Measurements from ENCODE around the gene RNF224.

RNF224 gene

DNA sequence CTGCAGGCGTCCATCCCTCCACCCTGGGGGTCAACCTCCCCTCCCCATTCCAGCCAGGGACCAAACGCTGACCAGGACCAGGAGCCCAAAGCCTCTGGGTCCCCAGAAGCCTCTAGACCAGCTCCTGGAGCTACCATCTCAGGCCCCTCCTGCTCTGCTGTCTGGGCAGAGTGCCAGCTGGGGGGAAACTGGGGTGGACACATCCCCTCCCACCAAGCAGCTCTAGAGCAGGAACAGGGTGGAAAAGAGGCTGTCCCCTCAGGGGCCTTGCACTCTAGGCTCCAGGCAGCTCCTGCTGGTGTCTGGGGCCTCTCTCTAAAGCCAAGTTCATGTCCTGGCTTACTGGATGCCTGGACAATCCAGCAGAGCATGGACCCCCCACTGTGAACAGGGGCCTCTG lies 34.4 kb upstream of the RNF224 start:
- no peak for DNase-seq

DNA sequence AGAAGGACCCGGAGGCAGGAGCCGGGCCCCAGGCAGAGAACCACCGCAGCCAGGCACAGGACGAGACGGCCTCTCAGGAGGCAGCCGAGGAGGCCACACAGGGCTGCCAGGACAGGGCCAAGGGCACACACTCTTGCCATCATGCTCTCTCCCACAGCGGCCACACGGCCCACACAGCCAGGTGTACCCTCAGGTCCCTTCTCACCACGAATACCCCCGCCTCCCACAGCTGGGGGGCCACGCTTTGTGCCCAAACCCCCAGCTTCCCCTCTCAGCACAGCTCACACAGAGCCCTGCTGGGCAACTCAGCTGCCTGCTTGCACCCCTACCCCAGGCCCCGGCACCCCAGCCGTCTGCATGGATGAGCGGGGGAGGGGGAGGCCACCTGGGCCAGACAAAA lies 33.5 kb upstream of the RNF224 start:
- no peak for DNase-seq

DNA sequence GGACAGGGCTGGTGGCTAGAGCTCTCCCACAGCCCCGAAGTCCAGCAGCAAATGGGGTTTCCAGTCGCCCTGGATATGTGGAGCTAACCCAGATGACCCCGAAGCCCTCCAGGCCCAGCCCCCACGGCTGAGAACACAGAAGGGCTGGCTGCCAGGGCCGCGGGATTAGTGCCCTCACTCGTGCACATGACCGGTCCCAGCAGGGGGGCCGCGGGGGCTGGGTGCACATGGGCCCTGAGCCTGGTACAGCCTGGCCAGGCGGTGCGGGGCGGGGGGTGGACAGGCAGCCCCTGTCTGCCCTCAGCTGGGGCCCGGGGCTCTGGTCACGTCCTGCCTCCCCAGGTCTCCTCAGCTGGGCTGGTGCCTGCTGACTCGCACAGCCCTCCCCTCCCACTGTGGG lies 32.9 kb upstream of the RNF224 start:
- no peak for DNase-seq

DNA sequence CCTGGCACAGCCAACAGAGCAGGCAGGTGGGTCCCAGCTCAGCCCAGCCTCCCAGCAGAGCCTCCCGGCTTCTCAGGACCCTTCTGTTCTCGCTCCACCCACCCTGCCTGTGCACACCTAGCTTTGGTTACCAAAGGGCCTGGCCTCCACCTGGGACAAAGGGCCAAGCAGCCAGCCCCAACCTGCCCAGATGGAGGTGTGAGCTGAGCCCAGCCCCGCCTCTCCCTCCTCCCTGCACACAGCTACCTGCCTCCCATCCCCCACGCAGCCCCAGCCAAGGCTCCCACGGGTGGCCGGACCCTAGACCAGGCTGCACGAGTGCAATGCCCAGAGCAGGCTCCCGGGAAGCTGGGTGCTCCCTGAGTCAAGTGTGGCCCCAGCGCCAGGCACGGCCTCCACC lies 32.4 kb upstream of the RNF224 start:
- DNase-seq = no peak

DNA sequence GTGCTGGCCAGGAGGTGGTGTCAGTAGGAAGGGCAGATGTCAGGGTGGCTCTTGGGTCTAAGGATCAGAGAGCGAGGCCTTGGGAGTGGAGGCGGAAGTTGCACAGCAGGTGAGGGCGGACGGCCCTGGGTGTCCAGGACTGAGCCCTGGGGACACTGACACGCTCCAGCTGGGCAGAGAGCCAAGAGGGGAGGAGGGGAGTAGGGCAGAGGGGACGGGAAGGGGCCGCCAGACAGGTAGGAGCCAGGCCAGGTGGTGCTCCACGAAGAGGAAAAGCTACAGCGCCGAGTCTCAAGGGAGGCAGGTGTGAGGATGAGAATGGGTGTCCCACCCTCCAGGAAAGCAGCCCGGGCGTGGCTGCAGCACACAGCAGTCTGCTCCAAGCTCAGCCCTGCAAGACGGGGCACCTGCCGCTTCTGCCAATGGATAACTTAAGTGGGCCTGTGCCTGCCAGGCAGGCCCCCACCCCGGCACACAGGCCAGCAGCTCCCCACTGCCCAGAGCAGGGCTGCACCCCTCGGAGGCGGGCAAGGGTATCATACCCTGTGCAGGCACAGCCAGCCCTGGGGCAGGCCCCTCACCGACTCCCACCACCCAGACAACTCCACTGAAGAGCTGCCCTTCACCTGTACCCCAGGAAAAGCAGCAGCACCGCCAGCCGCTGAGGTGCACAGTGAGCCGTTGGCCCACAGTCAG lies 31.6 kb upstream of the RNF224 start:
- DNase-seq = peak; percentile 62

DNA sequence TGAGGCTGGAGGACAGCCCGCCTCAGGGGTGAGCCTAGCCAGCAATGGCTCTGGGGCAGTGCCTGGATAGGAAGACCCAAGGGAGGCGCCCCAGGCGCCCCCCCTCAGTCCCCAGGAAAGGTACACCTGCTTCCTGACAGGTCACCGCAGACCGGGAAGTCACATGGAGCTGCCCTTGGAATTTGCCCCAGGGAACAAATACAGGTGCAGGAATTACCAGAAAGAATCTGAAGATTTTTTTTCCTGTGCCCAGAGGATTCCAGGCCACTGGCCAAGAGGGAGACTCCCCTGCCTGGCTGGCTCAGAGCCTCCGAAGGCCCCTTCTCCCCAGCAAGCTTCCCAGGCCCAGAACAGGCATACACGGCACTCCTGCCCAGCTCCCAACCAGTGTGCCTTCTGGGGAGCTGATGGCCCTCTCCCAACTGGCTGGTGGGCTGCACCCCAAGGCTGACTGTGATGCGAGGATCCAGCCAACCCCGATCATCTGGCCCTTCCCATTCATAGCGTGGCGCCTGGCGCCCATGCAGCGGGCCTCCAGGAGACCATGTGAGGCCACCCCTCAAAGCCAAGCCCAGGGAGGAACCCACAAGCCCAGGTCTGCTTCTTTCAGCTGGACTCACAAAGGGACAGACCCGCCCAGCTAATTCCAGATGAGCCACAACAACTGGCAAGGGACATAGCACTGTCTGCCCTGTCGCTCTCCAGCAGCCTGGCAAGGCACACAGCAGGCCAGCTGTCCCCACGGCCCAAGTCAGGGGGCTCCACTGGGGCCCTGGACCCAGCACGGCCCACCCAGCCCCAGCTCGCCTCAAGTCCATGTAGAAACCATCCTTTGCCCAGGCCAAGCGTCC lies 29.0 kb upstream of the RNF224 start:
- no peak for DNase-seq

DNA sequence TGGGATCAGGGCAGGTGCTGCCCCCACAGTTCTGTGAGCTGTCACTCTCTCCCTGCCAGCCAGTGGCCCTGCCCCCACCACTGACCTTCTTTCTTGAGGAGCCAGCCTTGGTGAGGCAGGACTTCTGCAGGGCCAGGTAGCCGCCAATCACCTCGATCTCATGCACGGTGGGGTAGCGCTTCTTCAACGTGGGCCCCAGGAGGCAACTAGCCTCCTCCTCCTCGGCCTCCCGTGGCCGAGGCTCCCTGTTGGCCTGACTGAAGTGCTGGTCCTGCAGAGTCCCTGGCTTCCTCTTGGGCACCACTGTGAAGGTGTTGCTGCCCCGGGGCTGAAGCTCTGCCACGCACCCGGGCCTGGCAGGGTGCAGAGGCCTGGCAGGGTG lies 28.4 kb upstream of the RNF224 start:
- DNase-seq = no peak

DNA sequence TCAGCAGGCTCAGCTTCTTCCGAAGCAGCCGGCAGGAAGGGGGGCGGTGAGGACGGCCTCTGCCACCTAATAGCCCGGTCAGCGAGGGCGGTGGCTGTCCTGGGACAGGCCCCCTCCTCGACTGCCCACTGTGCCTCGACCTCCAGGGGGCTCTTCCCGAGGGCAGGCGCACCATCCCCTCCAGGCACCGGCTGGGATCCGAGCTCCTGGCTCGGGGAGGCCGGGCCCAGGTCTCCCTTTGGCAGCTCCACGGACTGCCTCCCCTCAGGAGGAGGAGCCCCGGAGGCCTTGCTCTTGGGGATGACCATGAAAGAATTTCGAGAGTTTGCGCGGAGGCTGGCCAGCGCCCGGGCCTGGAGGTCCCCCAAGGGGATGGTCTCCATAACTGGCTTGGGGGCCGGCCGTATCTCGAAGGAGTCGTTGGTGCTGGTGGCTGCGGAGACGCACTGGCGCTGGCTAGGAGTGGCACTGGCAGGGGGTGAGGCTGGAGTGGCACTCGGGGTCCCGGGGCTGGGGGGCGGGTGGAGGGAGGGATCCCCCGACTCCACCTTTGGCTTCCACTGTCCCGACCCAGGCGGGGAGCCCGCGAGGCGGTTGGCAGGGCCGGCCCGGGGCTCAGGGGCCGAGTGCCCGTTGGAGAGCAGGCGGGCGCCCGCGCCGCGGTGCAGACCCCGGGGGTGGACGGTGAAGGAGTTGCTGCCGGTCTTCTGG lies 27.7 kb upstream of the RNF224 start:
- DNase-seq = no peak

DNA sequence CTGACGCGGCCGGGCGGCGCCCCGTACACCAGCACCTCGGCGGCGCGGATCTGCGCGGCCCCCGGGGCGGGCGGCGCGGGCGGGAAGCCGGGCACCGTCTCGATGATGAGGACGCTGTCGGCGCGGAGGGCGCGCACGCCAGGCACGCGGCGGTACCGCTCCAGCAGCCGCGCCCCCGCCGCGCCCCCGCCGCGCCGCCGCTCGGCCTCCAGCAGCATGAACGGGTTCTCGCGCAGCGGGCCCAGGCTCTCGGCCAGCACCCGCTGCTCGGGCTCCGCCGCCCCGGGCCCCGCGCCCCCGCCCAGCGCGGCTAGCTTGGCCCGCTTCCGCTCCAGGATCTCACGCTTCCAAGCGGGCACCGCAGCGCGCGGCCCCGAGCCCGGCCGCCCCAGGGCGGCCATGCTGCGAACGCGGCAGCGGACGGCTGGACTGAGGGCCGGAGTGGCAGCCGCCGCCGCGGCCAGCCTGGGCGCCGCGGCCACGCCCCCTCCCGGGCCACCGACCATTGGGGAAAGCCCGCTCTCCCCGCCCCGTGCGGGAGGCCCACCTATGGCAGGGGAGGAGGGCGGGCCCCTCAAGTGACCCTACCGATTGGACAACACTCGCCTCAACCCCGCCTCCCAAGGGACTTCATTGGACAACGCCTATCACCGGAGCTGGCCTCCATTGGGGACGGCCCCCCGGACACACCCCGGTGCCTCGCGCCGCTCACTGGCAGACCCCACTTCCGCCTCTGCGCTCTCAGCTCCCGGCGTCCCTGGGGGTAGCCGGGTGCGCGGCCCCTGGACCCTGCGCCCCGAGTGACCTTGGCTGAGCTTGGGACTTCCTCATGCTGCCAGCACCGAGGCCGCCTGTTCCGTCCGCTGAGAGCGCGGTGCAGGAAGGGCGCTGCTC lies 26.7 kb upstream of the RNF224 start, which contains the start of gene TPRN:
TSS of gene TPRN (minus strand) at position 431 of the 894 bp plus-strand sequence. CDS start at position 401, 30 bp downstream.
- peak; percentile 82 for DNase-seq

DNA sequence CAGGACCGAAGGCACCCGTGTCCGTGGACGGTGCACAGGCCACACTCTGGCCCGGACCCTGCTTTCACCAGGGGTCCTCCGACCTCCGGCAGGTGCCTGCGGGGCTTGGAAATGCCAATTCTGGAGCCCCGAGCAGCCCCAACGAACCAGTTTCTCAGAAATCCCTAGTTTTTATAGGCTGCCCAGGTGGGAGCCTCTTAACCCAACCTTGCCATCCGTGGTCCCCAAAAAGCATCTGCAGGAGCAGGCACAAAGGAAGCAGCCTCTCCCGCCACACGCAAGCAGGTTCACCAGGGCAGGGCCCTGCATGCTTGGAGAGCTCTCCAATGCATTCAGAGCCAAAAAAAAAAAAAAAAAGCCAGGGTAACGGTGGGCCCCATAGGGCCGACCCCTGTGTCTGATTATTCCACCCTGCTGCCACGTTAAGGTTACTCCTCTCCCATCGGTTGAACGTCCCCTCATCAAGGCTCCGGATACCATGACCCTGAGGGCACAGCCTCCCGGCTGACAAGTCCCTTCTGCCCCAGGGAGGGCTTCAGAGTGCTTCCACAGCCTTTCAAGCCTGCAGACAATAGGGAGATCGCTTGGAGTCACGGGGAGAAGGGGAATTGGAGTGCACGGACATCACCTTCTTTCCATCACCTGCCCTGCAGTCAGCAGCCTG lies 26.0 kb upstream of the RNF224 start:
- DNase-seq = no peak

DNA sequence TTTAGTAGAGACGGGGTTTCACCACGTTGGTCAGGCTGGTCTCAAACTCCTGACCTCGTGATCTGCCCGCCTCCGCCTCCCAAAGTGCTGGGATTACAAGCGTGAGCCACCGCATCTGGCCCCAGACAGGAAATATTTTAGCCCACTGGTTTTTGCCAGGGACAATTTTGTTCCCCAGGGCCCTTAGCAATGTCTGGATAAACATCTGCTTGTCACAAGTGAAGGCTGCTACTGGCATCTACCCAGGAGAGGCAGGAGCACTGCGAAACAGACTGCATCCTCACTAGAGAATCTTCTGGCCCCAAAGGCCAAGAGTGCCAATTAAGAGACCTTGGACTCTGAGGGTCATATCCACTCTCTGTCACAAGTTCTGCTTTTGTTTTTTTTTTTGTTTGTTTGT lies 24.3 kb upstream of the RNF224 start:
- no peak for DNase-seq

DNA sequence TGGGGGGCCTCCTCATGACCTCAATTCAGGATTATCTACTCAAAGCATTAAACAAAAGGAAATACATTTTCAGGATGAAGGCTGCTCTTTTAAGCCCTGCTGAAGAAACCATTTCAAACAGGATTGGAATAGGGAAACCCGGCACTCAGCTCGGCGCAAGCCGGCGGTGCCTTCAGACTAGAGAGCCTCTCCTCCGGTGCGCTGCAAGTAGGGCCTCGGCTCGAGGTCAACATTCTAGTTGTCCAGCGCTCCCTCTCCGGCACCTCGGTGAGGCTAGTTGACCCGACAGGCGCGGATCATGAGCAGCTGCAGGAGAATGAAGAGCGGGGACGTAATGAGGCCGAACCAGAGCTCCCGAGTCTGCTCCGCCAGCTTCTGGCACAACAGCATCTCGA lies 22.6 kb upstream of the RNF224 start:
- DNase-seq = no peak

DNA sequence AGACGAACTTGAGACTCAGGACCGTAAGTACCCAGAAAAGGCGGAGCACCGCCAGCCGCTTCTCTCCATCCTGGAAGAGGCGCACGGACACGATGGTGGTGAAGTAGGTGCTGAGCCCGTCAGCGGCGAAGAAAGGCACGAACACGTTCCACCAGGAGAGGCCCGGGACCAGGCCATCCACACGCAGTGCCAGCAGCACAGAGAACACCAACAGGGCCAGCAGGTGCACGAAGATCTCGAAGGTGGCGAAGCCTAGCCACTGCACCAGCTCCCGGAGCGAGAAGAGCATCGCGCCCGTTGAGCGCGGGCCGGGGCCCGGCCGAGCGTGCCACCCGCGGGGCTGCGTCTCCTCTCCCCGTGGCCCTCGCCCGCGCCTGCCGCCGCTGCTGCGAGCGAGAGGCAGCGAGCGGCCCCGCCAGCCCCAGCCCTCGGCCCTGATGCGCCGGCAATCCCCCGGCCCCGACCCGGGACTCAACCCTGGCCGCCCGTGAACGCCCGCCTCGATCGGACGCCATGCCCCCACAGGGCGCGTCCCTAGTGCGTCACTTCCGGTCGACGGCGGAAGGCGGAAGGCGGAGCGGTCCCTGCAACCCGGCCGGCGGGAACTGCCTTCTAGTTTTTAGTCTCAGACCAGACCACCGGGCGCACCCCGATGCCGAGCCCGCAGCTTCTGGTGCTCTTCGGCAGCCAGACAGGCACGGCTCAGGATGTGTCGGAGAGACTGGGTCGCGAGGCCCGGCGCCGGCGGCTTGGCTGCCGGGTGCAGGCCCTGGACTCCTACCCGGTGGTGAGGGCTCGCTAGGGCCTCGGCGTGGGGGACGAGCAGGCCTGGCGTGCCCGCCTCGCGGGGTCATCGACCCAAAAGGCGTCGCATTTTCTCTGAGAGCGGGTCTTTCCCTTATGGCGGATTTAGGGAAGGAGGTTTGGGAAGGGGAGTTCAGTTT lies 21.9 kb upstream of the RNF224 start, which contains the start of the genes NDOR1 and TMEM203:
TSS of gene NDOR1 (plus strand) at position 575 of the 944 bp plus-strand sequence. CDS start at position 653, 78 bp downstream.
TSS of gene TMEM203 (minus strand) at position 523 of the 944 bp plus-strand sequence. CDS start at position 289, 234 bp downstream.
- no peak for DNase-seq

DNA sequence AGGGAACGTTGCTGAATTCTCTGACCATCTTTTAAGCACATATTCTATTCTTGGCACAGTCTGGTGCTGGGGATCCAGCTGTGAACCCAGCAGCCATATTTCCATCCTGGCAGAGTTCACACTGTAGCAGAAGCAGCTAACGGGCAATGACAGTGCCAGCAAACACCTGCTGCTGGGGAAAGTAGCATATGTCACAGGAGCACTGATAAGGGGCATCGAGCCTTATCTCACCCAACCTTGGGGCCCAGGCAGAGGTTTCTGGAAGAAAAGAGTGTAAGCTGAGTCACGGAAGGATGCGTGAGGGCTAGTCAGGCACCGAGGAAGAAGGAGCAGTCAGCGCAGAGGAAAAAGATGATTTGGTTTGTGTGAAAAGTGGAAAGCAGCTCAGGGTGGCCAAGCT lies 20.7 kb upstream of the RNF224 start:
- no peak for DNase-seq

DNA sequence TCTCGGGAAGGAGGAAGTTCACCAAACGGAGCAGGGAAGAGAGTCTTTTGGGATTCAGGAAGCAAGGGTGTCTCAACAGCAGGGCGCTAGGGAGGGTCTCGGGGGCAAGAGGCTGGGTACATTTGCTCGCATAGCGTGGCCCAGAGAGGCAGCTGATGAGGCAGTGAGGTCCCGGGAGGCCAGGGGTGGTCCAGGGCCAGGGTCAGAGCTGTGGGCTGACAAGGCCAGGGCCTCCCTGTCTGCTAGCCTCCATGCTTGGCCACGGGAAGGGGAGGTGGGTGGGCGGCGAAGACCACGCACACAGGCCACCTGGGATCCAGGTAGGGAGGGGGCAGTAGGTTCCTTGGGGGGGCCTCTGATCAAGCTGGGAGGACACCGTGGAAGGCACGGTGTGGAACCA lies 15.8 kb upstream of the RNF224 start:
- no peak for DNase-seq

DNA sequence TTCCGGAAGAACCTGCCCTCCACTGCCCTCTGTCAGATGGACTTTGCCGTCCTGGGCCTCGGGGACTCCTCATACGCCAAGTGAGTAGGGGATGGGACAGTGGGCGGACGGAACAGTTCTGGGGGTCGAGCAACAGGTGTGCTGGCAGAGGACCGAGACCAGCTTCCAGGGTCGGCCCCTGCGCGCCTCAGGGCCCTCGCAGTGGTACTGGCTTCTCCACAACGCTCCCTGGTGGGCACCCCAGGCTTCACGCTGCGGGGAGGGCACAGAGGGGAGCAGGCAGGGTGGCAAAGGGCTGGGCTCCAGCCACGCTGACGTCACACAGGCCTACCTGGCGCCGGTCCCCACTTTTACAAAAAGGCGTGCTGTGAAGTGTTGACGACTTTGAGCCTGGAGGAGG lies 14.8 kb upstream of the RNF224 start:
- DNase-seq = no peak

DNA sequence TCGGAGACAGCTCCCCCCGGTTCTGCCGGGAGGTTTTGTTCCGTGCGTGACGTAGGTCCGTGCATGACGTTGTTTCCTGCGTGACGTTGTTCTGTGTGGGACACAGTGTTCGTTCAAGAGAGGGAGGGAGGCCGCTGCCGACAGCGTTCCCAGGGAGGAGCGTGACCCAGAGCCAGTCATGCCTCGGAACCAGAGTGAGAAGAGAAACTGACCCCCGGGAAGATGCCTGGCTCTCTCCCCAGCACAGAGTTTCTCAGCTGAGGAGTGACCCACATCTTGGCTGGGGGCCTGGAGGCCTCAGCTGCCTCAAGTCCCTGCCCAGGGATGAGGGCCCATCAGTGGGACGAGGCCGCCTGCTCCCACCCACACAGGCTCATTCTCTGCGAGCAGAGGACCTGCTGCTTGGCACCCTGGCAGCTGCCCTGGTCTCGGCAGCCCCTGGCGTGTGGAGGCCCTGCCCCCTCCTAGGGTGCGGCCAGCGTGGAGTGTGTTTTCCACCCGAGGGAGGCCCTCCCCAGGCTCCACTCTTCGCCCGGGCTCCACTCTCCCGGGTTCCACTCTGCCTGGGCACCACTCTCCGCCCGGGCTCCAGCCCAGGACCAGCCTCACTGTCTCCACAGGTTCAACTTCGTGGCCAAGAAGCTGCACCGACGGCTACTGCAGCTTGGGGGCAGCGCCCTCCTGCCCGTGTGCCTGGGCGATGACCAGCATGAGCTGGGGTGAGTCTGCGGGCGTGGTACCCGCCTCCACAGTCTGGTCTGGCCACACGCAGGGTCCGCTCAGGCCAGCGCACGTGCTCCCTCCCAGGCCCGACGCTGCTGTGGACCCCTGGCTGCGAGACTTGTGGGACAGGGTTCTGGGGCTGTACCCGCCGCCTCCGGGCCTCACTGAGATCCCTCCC lies 13.9 kb upstream of the RNF224 start:
- DNase-seq = no peak

DNA sequence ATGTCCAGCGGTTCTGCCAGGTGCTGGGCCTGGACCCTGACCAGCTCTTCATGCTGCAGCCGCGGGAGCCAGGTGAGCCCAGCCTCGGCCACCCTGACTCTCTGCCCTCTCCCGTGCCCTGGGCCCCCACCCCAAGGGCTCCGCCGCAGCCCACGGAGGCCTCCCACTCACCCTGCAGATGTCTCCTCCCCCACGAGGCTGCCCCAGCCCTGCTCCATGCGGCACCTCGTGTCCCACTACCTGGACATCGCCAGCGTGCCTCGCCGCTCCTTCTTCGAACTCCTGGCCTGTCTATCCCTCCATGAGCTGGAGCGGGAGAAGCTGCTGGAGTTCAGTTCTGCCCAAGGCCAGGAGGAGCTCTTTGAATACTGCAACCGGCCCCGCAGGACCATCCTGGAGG lies 12.7 kb upstream of the RNF224 start:
- no peak for DNase-seq

DNA sequence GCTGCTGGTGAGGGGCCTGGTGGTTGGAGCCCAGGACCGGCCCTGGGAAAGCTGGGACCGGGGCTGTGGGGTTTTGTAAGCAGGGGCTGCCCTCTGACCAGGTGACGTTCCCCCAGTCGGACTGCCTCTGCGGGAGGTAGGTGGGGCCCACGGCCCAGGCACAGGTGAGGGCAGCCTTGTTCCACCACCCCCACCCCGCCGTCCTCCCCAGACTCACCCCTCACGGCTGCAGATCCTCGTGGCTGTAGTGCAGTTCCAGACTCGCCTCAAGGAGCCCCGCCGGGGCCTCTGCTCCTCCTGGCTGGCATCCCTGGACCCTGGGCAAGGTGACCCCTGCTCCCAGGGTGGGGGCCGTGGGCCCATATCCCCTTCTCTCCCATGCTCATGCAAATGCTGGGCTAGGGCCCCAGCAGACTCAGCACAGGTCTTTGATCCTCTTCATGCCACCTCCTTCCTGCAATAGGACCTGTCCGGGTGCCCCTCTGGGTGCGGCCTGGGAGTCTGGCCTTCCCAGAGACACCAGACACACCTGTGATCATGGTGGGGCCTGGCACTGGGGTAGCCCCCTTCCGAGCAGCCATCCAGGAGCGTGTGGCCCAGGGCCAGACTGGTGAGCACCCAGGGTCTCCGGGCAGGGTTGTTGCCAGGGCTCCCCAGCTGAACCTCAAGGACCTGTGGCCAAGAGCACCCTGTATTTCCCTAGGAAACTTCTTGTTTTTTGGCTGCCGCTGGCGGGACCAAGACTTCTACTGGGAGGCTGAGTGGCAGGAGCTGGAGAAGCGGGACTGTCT lies 11.9 kb upstream of the RNF224 start:
- DNase-seq = no peak
